CD4-positive, alpha-beta memory T cell (primary cell): ENCODE measurements around the gene RFTN1. TPM values are rescaled to one million over a fixed set of nuclear protein-coding genes. Genes with fewer than 3 reads are reported as not detected.

ENCODE experiments used
- CTCF ChIA-PET: fragments of 350-600 bp; sonication (Branson Sonifier 250); formaldehyde crosslinking; loops from one replicate; lab custom pipeline; 2021; ENCODE audit warnings: inconsistent platforms; ENCODE audit not compliant: partially characterized antibody; lab: Charles Lee
- POLR2A ChIA-PET: fragments of 350-600 bp; sonication (Branson Sonifier 250); formaldehyde crosslinking; loops from one replicate; lab custom pipeline; 2021; ENCODE audit not compliant: partially characterized antibody; lab: Charles Lee
- DNase-seq, 5 donors: peaks; one replicate each; pipeline versions ENCODE4 v3.0.0 to v3.0.0-alpha.2; 2020 to 2022; ENCODE audit warnings: mixed read lengths in 1 of 5
- H3K27ac ChIP-seq: one replicate; pipeline ENCODE4 v1.7.0; 2013; ENCODE audit warnings: low read depth, low read length
- H3K27me3 ChIP-seq: 2 replicates; pipeline ENCODE4 v1.7.0; 2013; ENCODE audit warnings: mild to moderate bottlenecking, low read length, moderate library complexity; ENCODE audit not compliant: insufficient read depth
- H3K36me3 ChIP-seq: 2 replicates; pipeline ENCODE4 v1.7.0; 2013; ENCODE audit warnings: mild to moderate bottlenecking, low read length, moderate library complexity; ENCODE audit not compliant: insufficient read depth
- H3K4me1 ChIP-seq: 2 replicates; pipeline ENCODE4 v1.7.0; 2013; ENCODE audit warnings: mild to moderate bottlenecking, low read length, moderate library complexity; ENCODE audit not compliant: insufficient read depth
- H3K4me3 ChIP-seq, 2 donors: one replicate each; pipeline ENCODE4 v1.7.0; 2013; ENCODE audit warnings: low read length in 2 of 2, mild to moderate bottlenecking in 1 of 2
- H3K9me3 ChIP-seq, 2 donors: one replicate each; pipeline ENCODE4 v1.7.0; 2013; ENCODE audit warnings: low read length in 2 of 2, control low read depth in 1 of 2; ENCODE audit not compliant: control insufficient read depth in 1 of 2
- H3K27ac Mint-ChIP-seq, 7 donors: one replicate each; pipeline ENCODE4 v1.8.0; 2020 to 2021; ENCODE audit warnings: mixed read lengths in 7 of 7, mild to moderate bottlenecking in 6 of 7, inconsistent platforms in 3 of 7, moderate library complexity in 3 of 7
- H3K27me3 Mint-ChIP-seq, 2 donors: one replicate each; pipeline ENCODE4 v1.8.0; 2020 to 2021; ENCODE audit warnings: mixed read lengths in 2 of 2
- H3K36me3 Mint-ChIP-seq, 2 donors: one replicate each; pipeline ENCODE4 v1.8.0; 2020 to 2021; ENCODE audit warnings: mixed read lengths in 2 of 2, inconsistent platforms in 1 of 2, mild to moderate bottlenecking in 1 of 2
- H3K4me1 Mint-ChIP-seq, 4 donors: one replicate each; pipeline ENCODE4 v1.8.0; 2020 to 2021; ENCODE audit warnings: mixed read lengths in 4 of 4, mild to moderate bottlenecking in 1 of 4
- H3K4me3 Mint-ChIP-seq, 8 donors: one replicate each; pipeline ENCODE4 v1.8.0; 2020 to 2021; ENCODE audit warnings: mixed read lengths in 8 of 8, mild to moderate bottlenecking in 7 of 8, moderate library complexity in 6 of 8, inconsistent platforms in 3 of 8
- H3K9me3 Mint-ChIP-seq, 8 donors: one replicate each; pipeline ENCODE4 v1.8.0; 2020 to 2021; ENCODE audit warnings: mixed read lengths in 8 of 8, mild to moderate bottlenecking in 5 of 8, inconsistent platforms in 3 of 8, moderate library complexity in 1 of 8
- intact Hi-C: fragments of 100-400 bp; cut with micrococcal nuclease; formaldehyde crosslinking; loops from one replicate; pipeline ENCODE4 v1.15.1; 2023
- polyA plus RNA-seq, 2 donors: library from polyadenylated mRNA; unstranded; fragments of 300-500 nt; fragmentation: Illumina TruSeq; gene quantifications; one replicate each; pipeline ENCODE4 v1.2.3, GENCODE V29; 2021
- total RNA-seq, 2 experiments: library from RNA; stranded (reverse); gene quantifications; one replicate each; pipeline ENCODE4 v1.2.3, GENCODE V29; 2021

Gene RFTN1
- total and polyA plus RNA-seq, 4 experiments from 2014 or later: 38.3 to 59.7 (median 52.0) TPM

GRCh38 chr3:16307832-16308531, 205.5 kb downstream of the RFTN1 start:
- no peaks in the 10 kb centered on the region for H3K27me3 ChIP-seq
- peaks cover 3% of the 10 kb centered on the region for H3K36me3 ChIP-seq
- H3K27ac ChIP-seq: peak overlapping the region; percentile 11
- H3K9me3 ChIP-seq: no peaks in the 10 kb centered on the region
- Mint-ChIP-seq H3K27ac (peak overlapping the region; percentile 77 to 86 (median 83)), H3K4me3 (peak overlapping the region in 7 of 8 donors; percentile 52 to 77 (median 65)), H3K27me3 (no peaks in the 10 kb centered on the region), H3K4me1 (peaks cover 74 to 94% (median 85%) of the 10 kb centered on the region in 4 donors), H3K36me3 (peaks cover 68 to 76% of the 10 kb centered on the region in 2 donors), H3K9me3 (peaks cover 0 to 1% (median 0%) of the 10 kb centered on the region in 8 donors)
- no peak overlapping the region for H3K4me3 ChIP-seq
- ChIA-PET POLR2A (interaction anchor here (0.5 to 11.0 kb wide), 6 partner anchors 8 to 1219 kb away, joined by 3 to 350 read pairs (median 57); no protein-coding TSS in a partner anchor), CTCF (interaction anchor here (0.9 to 9.8 kb wide), 5 partner anchors 8 to 242 kb away, joined by 3 to 132 read pairs (median 6); no protein-coding TSS in a partner anchor)
- peaks cover 98% of the 10 kb centered on the region for H3K4me1 ChIP-seq
- intact Hi-C loops: loop anchor here (10.0 kb wide), 1 partner anchor 537 kb away; no protein-coding TSS in a partner anchor
- DNase-seq: no peak

GRCh38 chr3:16305111-16305541, 208.4 kb downstream of the RFTN1 start:
- CTCF ChIA-PET: interaction anchor here (1.5 to 9.8 kb wide), 5 partner anchors 10 to 207 kb away, joined by 4 to 132 read pairs (median 16); no protein-coding TSS in a partner anchor
- peak in 4 of 5 donors; percentile 43 to 83 (median 54) for DNase-seq
- H3K27ac ChIP-seq: peak overlapping the region; percentile 54
- H3K27me3 ChIP-seq: no peaks in the 10 kb centered on the region
- H3K9me3 Mint-ChIP-seq: no peaks in the 10 kb centered on the region
- intact Hi-C loops: loop anchor here (10.0 kb wide), 1 partner anchor 540 kb away; no protein-coding TSS in a partner anchor
- H3K36me3 Mint-ChIP-seq: peaks cover 73 to 86% of the 10 kb centered on the region in 2 donors
- peak overlapping the region; percentile 62 to 81 (median 78) for H3K4me3 Mint-ChIP-seq
- POLR2A ChIA-PET: interaction anchor here (1.2 to 11.0 kb wide), 6 partner anchors 11 to 207 kb away, joined by 3 to 350 read pairs (median 70); partner anchors contain the start of gene RFTN1
- peaks cover 15% of the 10 kb centered on the region for H3K36me3 ChIP-seq
- H3K4me1 Mint-ChIP-seq: peaks cover 85 to 99% (median 91%) of the 10 kb centered on the region in 4 donors
- peak overlapping the region; percentile 19 to 39 for H3K4me3 ChIP-seq
- no peaks in the 10 kb centered on the region for H3K9me3 ChIP-seq
- peak overlapping the region; percentile 86 to 98 (median 95) for H3K27ac Mint-ChIP-seq
- H3K27me3 Mint-ChIP-seq: no peaks in the 10 kb centered on the region
- H3K4me1 ChIP-seq: peaks cover 99% of the 10 kb centered on the region

- Histone ChIP-seq H3K9me3 (no peaks in the 10 kb centered on the region), H3K27me3 (no peaks in the 10 kb centered on the region), H3K4me3 (peak overlapping the region; percentile 10 to 39), H3K27ac (peak overlapping the region; percentile 54), H3K36me3 (peaks cover 15% of the 10 kb centered on the region), H3K4me1 (peaks cover 99% of the 10 kb centered on the region)
- POLR2A ChIA-PET: interaction anchor here (1.0 to 11.0 kb wide), 7 partner anchors 12 to 208 kb away, joined by 3 to 350 read pairs (median 32); partner anchors contain the start of genes DPH3, OXNAD1 and RFTN1
- H3K27me3 Mint-ChIP-seq: no peaks in the 10 kb centered on the region
- CTCF ChIA-PET: interaction anchor here (1.1 to 9.8 kb wide), 6 partner anchors 9 to 207 kb away, joined by 4 to 132 read pairs (median 14); no protein-coding TSS in a partner anchor
- intact Hi-C loops: loop anchor here (10.0 kb wide), 1 partner anchor 540 kb away; no protein-coding TSS in a partner anchor
- peaks cover 69 to 83% of the 10 kb centered on the region in 2 donors for H3K36me3 Mint-ChIP-seq
- no peaks in the 10 kb centered on the region for H3K9me3 Mint-ChIP-seq
- peak overlapping the region; percentile 86 to 98 (median 95) for H3K27ac Mint-ChIP-seq
- peak overlapping the region; percentile 62 to 81 (median 78) for H3K4me3 Mint-ChIP-seq
- H3K4me1 Mint-ChIP-seq: peaks cover 85 to 99% (median 91%) of the 10 kb centered on the region in 4 donors
- no peak for DNase-seq
Observed at GRCh38 chr3:16304061-16305010, 209.2 kb downstream of the RFTN1 start.

GRCh38 chr3:16303037-16303575, 210.4 kb downstream of the RFTN1 start:
- no peak for DNase-seq
- H3K4me3 Mint-ChIP-seq: peak overlapping the region; percentile 89 to 96 (median 90)
- H3K27me3 Mint-ChIP-seq: no peaks in the 10 kb centered on the region
- Histone ChIP-seq H3K36me3 (peaks cover 15% of the 10 kb centered on the region), H3K4me3 (peak overlapping the region in 1 of 2 donors; percentile 21), H3K27me3 (no peaks in the 10 kb centered on the region), H3K27ac (peak overlapping the region; percentile 49), H3K9me3 (no peaks in the 10 kb centered on the region), H3K4me1 (peaks cover 99% of the 10 kb centered on the region)
- no peaks in the 10 kb centered on the region for H3K9me3 Mint-ChIP-seq
- POLR2A ChIA-PET: interaction anchor here (1.5 to 11.0 kb wide), 5 partner anchors 11 to 209 kb away, joined by 4 to 350 read pairs (median 109); partner anchors contain the start of gene RFTN1
- peaks cover 88 to 99% (median 93%) of the 10 kb centered on the region in 4 donors for H3K4me1 Mint-ChIP-seq
- intact Hi-C loops: loop anchor here (10.0 kb wide), 1 partner anchor 542 kb away; no protein-coding TSS in a partner anchor
- peak overlapping the region; percentile 64 to 97 (median 92) for H3K27ac Mint-ChIP-seq
- CTCF ChIA-PET: interaction anchor here (0.7 to 9.8 kb wide), 4 partner anchors 9 to 17 kb away, joined by 3 to 132 read pairs (median 57); no protein-coding TSS in a partner anchor
- peaks cover 75 to 89% of the 10 kb centered on the region in 2 donors for H3K36me3 Mint-ChIP-seq

- Mint-ChIP-seq H3K4me3 (peak overlapping the region; percentile 89 to 96 (median 90)), H3K27ac (peak overlapping the region; percentile 93 to 98 (median 96)), H3K9me3 (no peaks in the 10 kb centered on the region), H3K4me1 (peaks cover 87 to 99% (median 93%) of the 10 kb centered on the region in 4 donors), H3K36me3 (peaks cover 75 to 90% of the 10 kb centered on the region in 2 donors), H3K27me3 (no peaks in the 10 kb centered on the region)
- Histone ChIP-seq H3K36me3 (peaks cover 20% of the 10 kb centered on the region), H3K9me3 (no peaks in the 10 kb centered on the region), H3K4me1 (peaks cover 99% of the 10 kb centered on the region), H3K27ac (peak overlapping the region; percentile 49), H3K4me3 (peak overlapping the region; percentile 44 to 50), H3K27me3 (no peaks in the 10 kb centered on the region)
- DNase-seq: no peak
- CTCF ChIA-PET: interaction anchor here (9.8 kb wide), 2 partner anchors 12 to 14 kb away, joined by 102 to 132 read pairs; no protein-coding TSS in a partner anchor
- POLR2A ChIA-PET: interaction anchor here (1.3 to 11.0 kb wide), 8 partner anchors 10 to 210 kb away, joined by 3 to 350 read pairs (median 28); partner anchors contain the start of gene RFTN1
- intact Hi-C loops: loop anchor here (10.0 kb wide), 1 partner anchor 543 kb away; no protein-coding TSS in a partner anchor
Observed at GRCh38 chr3:16302082-16302631, 211.3 kb downstream of the RFTN1 start.
